C1 segment of cervical spinal cord (tissue), 14 donors: ENCODE results near the gene MEX3C.

Experiments
- DNase-seq, 14 donors: peaks; one replicate each; lab custom pipeline; 2025; lab: John Stamatoyannopoulos, UW

The MEX3C gene

GRCh38 chr18:51192026-51192425 is 5.5 kb downstream of the MEX3C start:
- no peak for DNase-seq

- no peak for DNase-seq
Measured at GRCh38 chr18:51191128-51191717, 6.3 kb downstream of the MEX3C start.

GRCh38 chr18:51190000-51190399 is 7.5 kb downstream of the MEX3C start:
- no peak for DNase-seq

- DNase-seq = no peak
Measured at GRCh38 chr18:51188024-51188701, 9.3 kb downstream of the MEX3C start.

- DNase-seq = no peak
Measured at GRCh38 chr18:51185075-51185474, 12.4 kb downstream of the MEX3C start.

- no peak for DNase-seq
Measured at GRCh38 chr18:51184091-51184457, 13.4 kb downstream of the MEX3C start.

- no peak for DNase-seq
Measured at GRCh38 chr18:51183372-51184090, 13.9 kb downstream of the MEX3C start.

- no peak for DNase-seq
Measured at GRCh38 chr18:51182824-51183223, 14.7 kb downstream of the MEX3C start.

GRCh38 chr18:51171625-51172259 is 25.7 kb downstream of the MEX3C start:
- no peak for DNase-seq

- no peak for DNase-seq
Measured at GRCh38 chr18:51171223-51171622, 26.3 kb downstream of the MEX3C start.

- DNase-seq = no peak
Measured at GRCh38 chr18:51170664-51171063, 26.8 kb downstream of the MEX3C start.

- DNase-seq = no peak
Measured at GRCh38 chr18:51169731-51170130, 27.8 kb downstream of the MEX3C start.

- DNase-seq = no peak
Measured at GRCh38 chr18:51168960-51169662, 28.4 kb downstream of the MEX3C start.

- no peak for DNase-seq
Measured at GRCh38 chr18:51168026-51168742, 29.3 kb downstream of the MEX3C start.

- DNase-seq = peak in 1 of 14 donors; percentile 77
Measured at GRCh38 chr18:51165296-51165695, 32.2 kb downstream of the MEX3C start.

GRCh38 chr18:51164761-51165281 is 32.7 kb downstream of the MEX3C start:
- peak in 1 of 14 donors; percentile 77 for DNase-seq

- no peak for DNase-seq
Measured at GRCh38 chr18:51164342-51164741, 33.1 kb downstream of the MEX3C start.

GRCh38 chr18:51163543-51163942 is 33.9 kb downstream of the MEX3C start:
- no peak for DNase-seq

GRCh38 chr18:51162617-51163016 is 34.9 kb downstream of the MEX3C start:
- DNase-seq = no peak

GRCh38 chr18:51160646-51161045 is 36.8 kb downstream of the MEX3C start:
- DNase-seq = peak in 1 of 14 donors; percentile 47

GRCh38 chr18:51157215-51157614 is 40.3 kb downstream of the MEX3C start:
- DNase-seq = no peak
